ENCODE data around the gene LRRC2. TPM values are rescaled to one million over a fixed set of nuclear protein-coding genes. Genes with fewer than 3 reads are reported as not detected.

LRRC2 gene
- total RNA-seq, 1 donor = 7.9 TPM

DNA sequence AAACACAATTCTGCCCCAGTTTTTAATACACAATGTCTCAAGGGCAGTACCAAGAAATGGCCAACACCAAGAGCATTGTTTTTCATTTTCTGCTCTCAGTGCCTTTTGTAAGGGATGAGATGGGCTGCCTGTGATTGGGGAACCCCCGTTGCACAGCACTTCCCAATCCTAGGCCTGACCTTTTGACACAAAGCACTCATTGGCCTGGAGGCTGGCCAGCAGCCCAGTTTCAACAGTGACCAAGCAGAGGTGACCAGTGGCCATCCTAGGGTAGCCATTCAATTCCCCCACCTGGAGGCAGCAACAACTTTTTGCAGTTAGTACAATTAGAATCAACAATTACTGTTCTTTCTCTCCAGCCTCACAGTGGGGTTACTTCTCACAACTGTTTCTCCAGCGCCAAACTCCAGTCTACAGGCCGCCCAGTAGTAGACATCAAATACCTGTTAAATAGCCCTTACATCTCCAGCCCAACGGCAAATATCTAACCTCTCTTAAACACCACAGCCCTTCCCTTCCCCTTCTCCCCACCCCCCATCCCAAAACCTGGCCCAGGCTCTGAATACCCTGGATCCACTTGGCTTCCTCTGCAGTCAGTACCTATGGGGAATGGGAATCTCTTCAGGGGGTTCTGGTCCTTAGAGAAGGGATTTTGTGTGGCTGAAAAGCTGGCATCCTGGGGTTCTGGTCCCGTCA is 8.9 kb upstream of the LRRC2 start:
- DNase-seq (ENCODE audit: low read depth) = no peak
- no peak for TF ChIP-seq CTCF (IDR thresholded peaks at IDR 0.05; ENCODE audit: insufficient read depth, low read length)
- no peak overlapping the region for H3K4me3 ChIP-seq (ENCODE audit: low read depth, low read length)

DNA sequence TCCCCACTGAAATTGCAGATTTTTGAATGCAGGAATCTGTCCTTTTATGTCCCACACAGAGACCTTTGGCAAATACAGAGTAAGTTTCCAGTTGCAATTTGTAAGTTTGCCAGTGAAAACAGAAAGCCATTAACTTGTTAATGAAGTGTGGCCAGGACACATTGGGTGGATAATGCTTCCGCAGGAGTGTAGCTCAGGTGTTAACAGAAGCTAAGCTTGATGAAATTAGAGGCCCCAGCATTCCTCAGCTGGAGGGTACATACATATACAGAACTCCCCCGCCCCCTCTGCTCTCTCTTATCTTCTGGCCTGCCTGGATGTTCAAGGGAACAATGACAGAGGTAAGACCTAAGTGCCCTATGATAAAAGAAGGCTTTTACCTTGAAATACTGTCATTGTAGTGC is 8.1 kb upstream of the LRRC2 start:
- TF ChIP-seq CTCF (IDR thresholded peaks at IDR 0.05; ENCODE audit: insufficient read depth, low read length) = no peak
- H3K4me3 ChIP-seq (ENCODE audit: low read depth, low read length) = no peak overlapping the region
- no peak for DNase-seq (ENCODE audit: low read depth)

DNA sequence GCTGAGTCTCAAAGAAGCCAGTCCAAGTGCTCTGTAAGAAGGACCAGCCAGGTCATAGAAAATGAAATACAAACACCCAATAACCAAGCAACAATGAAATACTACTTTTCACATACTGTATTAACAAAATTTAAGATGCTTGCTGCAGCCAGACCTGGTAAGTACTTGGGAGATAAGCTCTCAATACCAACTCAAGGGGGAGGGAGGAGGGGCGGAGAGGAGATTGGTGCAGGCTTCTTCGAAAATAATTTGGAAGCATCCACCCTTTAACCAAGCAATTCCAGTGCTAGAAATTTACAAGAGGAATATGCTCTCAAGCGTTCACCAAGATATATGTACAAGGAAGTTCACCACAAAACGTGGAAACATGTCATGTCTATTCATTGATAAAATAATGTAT is 7.6 kb upstream of the LRRC2 start:
- no peak for DNase-seq (ENCODE audit: low read depth)
- TF ChIP-seq CTCF (IDR thresholded peaks at IDR 0.05; ENCODE audit: insufficient read depth, low read length) = no peak
- H3K4me3 ChIP-seq (ENCODE audit: low read depth, low read length) = no peak overlapping the region

DNA sequence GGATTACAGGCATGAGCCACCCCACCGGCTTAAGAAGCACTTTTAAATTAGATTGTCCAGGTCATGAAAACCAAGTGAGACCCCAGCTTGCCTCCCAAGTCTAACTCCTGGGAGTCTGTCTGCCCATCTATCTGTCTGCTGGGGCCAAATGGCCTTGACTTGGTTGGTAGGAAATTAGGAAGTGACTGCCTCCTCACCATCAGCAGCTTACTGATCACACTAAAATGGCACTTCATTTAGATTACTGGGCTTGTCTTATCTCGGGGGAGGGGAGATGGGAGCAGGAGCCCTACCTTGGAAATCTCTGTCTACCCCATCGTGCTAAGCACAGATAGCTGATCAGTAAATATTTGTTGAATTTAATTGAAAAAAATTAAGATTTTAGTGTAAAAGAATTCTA is 5.6 kb upstream of the LRRC2 start:
- DNase-seq (ENCODE audit: low read depth) = no peak
- TF ChIP-seq CTCF (IDR thresholded peaks at IDR 0.05; ENCODE audit: insufficient read depth, low read length) = no peak
- no peak overlapping the region for H3K4me3 ChIP-seq (ENCODE audit: low read depth, low read length)

DNA sequence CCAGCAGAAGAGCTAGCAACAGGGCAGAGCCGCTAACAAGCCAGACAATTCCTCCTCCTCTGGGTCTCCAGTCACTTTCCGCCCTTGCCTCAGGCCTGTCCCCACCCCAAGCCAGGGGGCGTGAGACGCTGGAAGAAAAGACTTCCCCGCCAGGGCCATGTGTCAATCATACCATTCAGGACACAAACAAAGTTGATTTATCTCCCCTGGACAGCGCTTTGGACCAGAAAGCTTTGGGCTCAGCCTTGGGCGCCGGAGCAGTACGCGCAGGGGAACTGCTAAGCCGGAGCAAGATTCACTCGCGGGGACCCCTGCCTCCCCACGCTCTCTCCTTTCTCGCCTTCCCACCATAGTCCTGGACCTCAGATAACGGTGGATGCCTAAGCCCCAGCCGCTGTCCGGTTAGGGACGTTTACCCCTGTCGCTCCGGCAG is 479 bp downstream of the LRRC2 start:
- TF ChIP-seq CTCF (IDR thresholded peaks at IDR 0.05; ENCODE audit: insufficient read depth, low read length) = no peak
- DNase-seq (ENCODE audit: low read depth) = peak; percentile 25
- H3K4me3 ChIP-seq (ENCODE audit: low read depth, low read length) = peak overlapping the region; percentile 85

DNA sequence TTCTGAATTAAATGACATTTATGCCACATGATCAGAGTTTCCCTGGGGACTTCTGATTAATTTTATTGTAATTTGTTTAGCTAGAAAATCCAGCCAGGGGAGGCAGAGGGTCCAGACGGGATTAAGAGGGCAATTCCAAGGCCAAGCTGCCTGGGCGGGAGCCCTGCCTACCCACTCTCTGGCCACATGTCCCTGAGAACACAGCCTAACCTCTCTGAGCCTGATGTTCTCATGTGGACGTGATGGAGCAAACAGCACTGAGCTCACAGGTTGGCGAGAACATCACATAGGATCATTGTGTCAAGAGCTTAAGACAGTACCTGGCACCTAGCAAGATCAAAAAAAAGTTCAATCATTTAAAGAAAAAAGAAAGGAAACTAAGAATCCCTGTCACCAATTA is 1.0 kb downstream of the LRRC2 start:
- no peak for DNase-seq (ENCODE audit: low read depth)
- no peak for TF ChIP-seq CTCF (IDR thresholded peaks at IDR 0.05; ENCODE audit: insufficient read depth, low read length)
- H3K4me3 ChIP-seq (ENCODE audit: low read depth, low read length) = peak overlapping the region; percentile 85

Data from fibroblast of the aortic adventitia (primary cell).